Measurements from ENCODE around the gene NOL6. TPM values are rescaled to one million over a fixed set of nuclear protein-coding genes. Genes with fewer than 3 reads are reported as not detected.
"Not testable (repeated sequence)": the region's sequence is repeated elsewhere in the genome, so short reads cannot be mapped to it uniquely, and the experiment has no call there.

NOL6 gene
- total and polyA plus RNA-seq, 2 of the 13 experiments (the other 11 are each of a cell fraction or from before 2014, with no cell fraction given): 17.0 to 30.2 TPM

- POLR2A ChIA-PET: no interaction called here
- FAIRE-seq (no peak), DNase-seq (ENCODE audit: low spot score) (peak; percentile 21), ATAC-seq (peak; percentile 54; the same call in 2 of the 3 replicates)
- CTCF ChIA-PET (ENCODE audit: low intra/inter-chr PET ratio, low total read pairs): interaction anchor here (1.2 kb wide), 1 partner anchor 114 kb away, joined by 7 read pairs; no protein-coding TSS in a partner anchor
- Histone ChIP-seq H2AFZ (ENCODE audit: low read length) (no peak overlapping the region), H3K27me3 (ENCODE audit: control insufficient read depth in 1 of 2, insufficient read depth in 2 of 2, low read length in 2 of 2) (no peaks in the 10 kb centered on the region), H3K9ac (ENCODE audit: insufficient read depth, low read depth, low read length) (no peak overlapping the region), H3K27ac (ENCODE audit: extremely low read length, insufficient read depth, low read length) (no peak overlapping the region), H3K9me3 (ENCODE audit: low read length) (peaks cover 9% of the 10 kb centered on the region; the same call in 1 of the 2 replicates), H3K4me3 (replicated peaks in 1 of 3; ENCODE audit: insufficient read depth in 1 of 3, low read depth in 2 of 3, low read length in 3 of 3) (no peak overlapping the region), H3K36me3 (replicated peaks in 1 of 2; ENCODE audit: control insufficient read depth in 1 of 2, insufficient read depth in 2 of 2, low read length in 2 of 2) (no peaks in the 10 kb centered on the region), H3K79me2 (ENCODE audit: insufficient read depth, low read length) (no peaks in the 10 kb centered on the region), H3K4me2 (ENCODE audit: low read depth, low read length) (no peak overlapping the region), H4K20me1 (ENCODE audit: insufficient read depth, low read length) (no peaks in the 10 kb centered on the region), H3K4me1 (ENCODE audit: insufficient read depth, low read length) (0 out of 2 replicates have a peak, but pooled peaks cover 6% of the 10 kb centered on the region)
- intact Hi-C loops (cut with micrococcal nuclease; ENCODE audit: unreplicated experiment): loop anchor here (5.0 kb wide), 1 partner anchor 115 kb away; the partner anchor contains the start of gene AQP7
- in situ Hi-C loops (cut with HindIII; ENCODE audit: extremely low pct_ligation_motif_present, low pct_unique_long_range_greater_than_20kb): no loop called here
- WGBS (ENCODE audit: low lambda C conversion rate): 34% methylated on average over 2 of the region's 2 CpGs
- no TSS peak for BruUV-seq (replicated peaks)
- TF ChIP-seq, protein P1, sequence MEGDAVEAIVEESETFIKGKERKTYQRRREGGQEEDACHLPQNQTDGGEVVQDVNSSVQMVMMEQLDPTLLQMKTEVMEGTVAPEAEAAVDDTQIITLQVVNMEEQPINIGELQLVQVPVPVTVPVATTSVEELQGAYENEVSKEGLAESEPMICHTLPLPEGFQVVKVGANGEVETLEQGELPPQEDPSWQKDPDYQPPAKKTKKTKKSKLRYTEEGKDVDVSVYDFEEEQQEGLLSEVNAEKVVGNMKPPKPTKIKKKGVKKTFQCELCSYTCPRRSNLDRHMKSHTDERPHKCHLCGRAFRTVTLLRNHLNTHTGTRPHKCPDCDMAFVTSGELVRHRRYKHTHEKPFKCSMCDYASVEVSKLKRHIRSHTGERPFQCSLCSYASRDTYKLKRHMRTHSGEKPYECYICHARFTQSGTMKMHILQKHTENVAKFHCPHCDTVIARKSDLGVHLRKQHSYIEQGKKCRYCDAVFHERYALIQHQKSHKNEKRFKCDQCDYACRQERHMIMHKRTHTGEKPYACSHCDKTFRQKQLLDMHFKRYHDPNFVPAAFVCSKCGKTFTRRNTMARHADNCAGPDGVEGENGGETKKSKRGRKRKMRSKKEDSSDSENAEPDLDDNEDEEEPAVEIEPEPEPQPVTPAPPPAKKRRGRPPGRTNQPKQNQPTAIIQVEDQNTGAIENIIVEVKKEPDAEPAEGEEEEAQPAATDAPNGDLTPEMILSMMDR (CRISPR knock-in tag; IDR thresholded peaks at IDR 0.05): peak; percentile 48
- TF ChIP-seq MIER3 (CRISPR knock-in tag; IDR thresholded peaks at IDR 0.05; ENCODE audit: borderline replicate concordance) (no peak), STAG1 (CRISPR knock-in tag; IDR thresholded peaks at IDR 0.05) (peak; percentile 12; the same call in 1 of the 2 replicates), NFAT5 (CRISPR knock-in tag; IDR thresholded peaks at IDR 0.05) (no peak), MIXL1 (CRISPR knock-in tag; IDR thresholded peaks at IDR 0.05) (0 out of 2 replicates have a peak, but pooled peaks have one; percentile 10), HES4 (CRISPR knock-in tag; IDR thresholded peaks at IDR 0.05; ENCODE audit: borderline replicate concordance) (no peak)
- TF ChIP-seq, protein P2, sequence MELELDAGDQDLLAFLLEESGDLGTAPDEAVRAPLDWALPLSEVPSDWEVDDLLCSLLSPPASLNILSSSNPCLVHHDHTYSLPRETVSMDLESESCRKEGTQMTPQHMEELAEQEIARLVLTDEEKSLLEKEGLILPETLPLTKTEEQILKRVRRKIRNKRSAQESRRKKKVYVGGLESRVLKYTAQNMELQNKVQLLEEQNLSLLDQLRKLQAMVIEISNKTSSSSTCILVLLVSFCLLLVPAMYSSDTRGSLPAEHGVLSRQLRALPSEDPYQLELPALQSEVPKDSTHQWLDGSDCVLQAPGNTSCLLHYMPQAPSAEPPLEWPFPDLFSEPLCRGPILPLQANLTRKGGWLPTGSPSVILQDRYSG (CRISPR knock-in tag; IDR thresholded peaks at IDR 0.05): no peak
Observed at GRCh38 chr9:33517373-33517772, 43.6 kb upstream of the NOL6 start.

GRCh38 chr9:33516397-33516796 is 42.7 kb upstream of the NOL6 start:
- H3K79me2 ChIP-seq (ENCODE audit: insufficient read depth, low read length); H3K36me3 ChIP-seq (replicated peaks in 1 of 2; ENCODE audit: control insufficient read depth in 1 of 2, insufficient read depth in 2 of 2, low read length in 2 of 2); ATAC-seq; CTCF ChIA-PET (ENCODE audit: low intra/inter-chr PET ratio, low total read pairs); POLR2A ChIA-PET; H3K4me2 ChIP-seq (ENCODE audit: low read depth, low read length); H2AFZ ChIP-seq (ENCODE audit: low read length); H3K27me3 ChIP-seq (ENCODE audit: control insufficient read depth in 1 of 2, insufficient read depth in 2 of 2, low read length in 2 of 2); in situ Hi-C loops (cut with HindIII; ENCODE audit: extremely low pct_ligation_motif_present, low pct_unique_long_range_greater_than_20kb); BruUV-seq (replicated peaks); H3K9ac ChIP-seq (ENCODE audit: insufficient read depth, low read depth, low read length); H3K9me3 ChIP-seq (ENCODE audit: low read length); H3K27ac ChIP-seq (ENCODE audit: extremely low read length, insufficient read depth, low read length); H3K4me3 ChIP-seq (replicated peaks in 1 of 3; ENCODE audit: insufficient read depth in 1 of 3, low read depth in 2 of 3, low read length in 3 of 3); H4K20me1 ChIP-seq (ENCODE audit: insufficient read depth, low read length); H3K4me1 ChIP-seq (ENCODE audit: insufficient read depth, low read length); FAIRE-seq; DNase-seq (ENCODE audit: low spot score): not testable (repeated sequence)
- WGBS (ENCODE audit: low lambda C conversion rate): 82% methylated on average over 1 of the region's 1 CpG
- intact Hi-C loops (cut with micrococcal nuclease; ENCODE audit: unreplicated experiment): loop anchor here (5.0 kb wide), 1 partner anchor 114 kb away; the partner anchor contains the start of gene AQP7

All from HepG2 (cell line).